Eye (tissue), 1 donor: ENCODE measurements around the gene HERC2.
"Not testable (repeated sequence)": the region's sequence is repeated elsewhere in the genome, so short reads cannot be mapped to it uniquely, and the experiment has no call there.

Source experiments
- DNase-seq: peaks from one replicate; pipeline ENCODE4 v3.0.0-alpha.2; 2015

The HERC2 gene

DNA sequence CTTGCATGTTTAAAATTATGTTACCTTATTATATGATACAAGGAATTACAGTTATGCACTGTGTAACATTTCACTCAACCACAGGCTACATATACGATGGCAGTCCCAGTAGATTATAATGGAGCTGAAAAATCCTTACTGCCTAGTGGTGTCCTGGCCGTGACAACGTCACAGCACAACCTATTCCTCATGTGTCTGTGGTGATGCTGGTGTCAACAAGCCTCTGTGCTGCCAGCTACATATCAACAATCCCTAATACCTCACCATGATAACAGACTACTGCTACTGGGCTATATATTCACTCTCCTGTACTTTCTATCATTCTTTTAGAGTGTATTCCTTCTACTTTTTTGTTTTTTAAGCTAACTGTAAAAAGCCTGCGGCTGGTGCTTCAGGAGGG, 142.7 kb downstream of the HERC2 start:
- no peak for DNase-seq

DNA sequence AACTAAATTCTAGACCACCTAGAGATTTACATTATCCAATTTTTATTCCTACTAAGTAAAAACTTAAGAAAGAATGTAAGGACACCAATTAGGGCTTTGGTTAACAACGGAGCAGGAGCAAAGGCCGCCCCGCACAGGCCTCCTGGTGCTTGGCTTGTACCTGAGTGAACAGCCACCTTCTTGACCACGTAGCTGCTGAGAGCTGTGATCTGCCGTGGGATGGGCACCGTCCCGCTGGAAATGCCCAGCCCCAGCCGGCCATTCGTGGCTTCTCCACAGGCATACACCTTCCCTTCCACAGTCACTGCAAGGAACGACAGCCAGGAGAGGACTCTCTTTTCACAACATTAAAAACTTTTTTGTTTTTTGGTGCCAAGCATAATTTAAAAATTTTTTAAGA, 143.3 kb downstream of the HERC2 start:
- DNase-seq = no peak

DNA sequence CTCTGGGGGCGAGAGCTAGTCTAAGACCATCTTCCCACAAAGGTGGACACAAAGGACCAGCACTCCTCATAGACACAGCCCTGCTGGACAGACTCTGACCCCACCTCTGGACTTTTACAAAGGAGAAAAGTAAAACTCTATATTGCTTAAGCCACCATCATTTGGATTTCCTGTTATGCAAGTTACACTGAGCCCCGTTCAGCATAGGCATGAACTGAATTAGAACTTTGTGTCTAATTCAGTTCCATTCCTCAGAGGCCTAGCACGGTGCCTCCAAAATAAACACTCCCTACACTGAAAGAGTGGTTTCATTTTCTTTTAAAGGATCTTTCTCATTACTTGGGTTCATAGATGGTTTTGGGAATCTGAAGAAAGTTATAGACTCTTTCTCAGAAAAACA, 143.7 kb downstream of the HERC2 start:
- DNase-seq = no peak

DNA sequence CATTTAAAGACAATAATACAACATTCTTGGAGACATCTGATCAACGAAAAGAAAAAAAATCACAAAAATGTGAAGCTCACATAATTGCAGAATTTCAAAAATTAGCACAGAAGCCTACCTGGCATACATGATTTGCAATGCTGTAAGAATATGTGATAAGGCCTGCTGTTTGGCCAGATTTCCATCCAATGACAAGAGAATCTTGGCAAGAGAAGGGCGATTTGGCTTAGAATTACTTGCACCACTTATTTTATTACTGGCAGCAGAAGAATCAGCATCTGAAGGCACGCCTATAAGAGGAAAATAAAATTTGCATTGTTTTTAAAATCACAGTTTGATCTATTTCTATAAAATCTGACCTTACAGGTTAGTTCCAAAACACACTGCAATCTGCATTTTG, 152.6 kb downstream of the HERC2 start:
- no peak for DNase-seq

DNA sequence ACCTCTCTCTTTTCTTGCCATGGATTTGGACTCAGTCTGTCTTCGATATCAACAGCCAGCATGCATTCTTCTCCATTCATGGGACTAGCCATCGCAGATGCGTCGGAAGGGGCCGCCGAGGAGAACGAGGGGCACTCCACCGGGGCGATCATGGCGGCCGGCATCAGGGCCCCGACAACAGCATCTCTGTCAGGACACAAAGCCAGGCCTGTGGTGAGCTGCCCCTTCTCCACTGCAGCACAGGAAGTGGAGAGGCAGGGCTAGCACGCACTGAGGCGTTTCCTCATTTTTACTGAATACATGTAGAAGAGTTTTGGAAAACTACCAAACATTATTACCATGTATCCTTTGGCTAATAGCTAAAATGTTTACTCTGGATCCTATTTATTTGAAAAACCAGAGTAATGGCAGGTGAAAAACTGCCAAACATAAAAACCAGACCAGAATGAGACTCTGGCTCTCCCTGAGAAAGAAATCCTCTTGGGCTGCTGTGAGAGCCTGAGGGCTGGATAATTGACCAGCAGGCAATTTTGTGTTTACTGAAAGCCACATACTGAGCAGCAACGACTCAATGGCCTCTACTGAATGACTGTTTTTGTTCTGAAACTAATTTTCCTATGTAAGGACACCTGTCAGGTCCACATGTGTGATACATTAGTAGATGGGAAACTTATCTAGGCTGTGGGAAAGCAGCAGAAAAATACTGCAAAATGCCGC, 153.4 kb downstream of the HERC2 start:
- not testable (repeated sequence) for DNase-seq

DNA sequence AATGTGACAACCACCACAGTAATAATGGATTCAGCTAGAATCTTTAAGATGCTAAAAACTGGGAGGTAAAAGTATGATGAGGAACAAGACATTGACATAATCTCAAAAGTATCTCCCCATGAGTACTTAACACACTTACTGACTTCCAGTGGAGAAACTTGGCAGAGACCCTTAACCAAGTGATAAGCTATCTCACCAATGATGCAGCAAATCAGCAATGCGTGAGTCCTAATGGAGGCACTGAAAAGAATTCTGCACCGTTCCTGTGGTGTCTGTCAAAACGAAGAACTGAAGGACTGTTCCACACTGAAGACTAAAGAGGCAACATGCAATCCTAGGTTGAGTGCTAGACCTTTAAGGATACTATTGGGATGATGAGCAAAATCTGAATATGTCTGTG, 154.9 kb downstream of the HERC2 start:
- DNase-seq = no peak

DNA sequence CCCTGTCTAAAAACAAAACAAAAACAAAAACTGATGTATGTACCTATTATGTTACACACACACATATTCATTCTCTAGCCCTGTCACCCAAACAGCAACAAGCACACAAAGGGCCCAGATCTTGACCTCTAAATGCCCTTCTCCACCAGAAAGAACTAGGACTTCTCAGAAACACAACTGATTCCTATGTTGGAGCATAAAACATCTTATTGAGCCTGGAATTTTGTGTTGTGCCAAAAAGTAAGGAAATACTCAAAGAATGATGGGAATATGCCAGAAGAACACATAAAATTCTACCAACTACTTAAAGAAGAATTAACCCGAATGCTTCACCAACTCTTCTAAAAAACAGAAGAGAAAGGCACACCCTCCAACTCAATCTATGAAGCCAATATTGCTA, 156.2 kb downstream of the HERC2 start:
- DNase-seq = no peak

DNA sequence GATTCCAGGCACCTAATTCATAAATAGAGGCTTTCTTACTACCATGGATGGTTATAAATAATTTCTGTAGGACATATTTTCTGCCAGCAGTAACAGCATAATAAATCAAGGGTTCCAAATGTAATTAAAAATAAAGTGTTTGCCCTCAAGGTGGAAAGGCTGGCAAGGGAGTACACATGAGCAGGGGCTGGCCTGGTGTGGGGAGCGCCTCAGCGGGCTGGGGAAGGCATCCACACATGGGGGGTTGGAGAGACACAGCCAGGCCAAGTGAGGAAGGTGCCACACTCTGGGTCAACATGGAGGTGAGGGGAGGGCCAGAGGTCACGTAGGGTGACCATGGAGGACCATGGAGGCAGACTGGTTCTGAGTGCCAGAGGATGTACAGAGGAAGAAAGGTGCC, 157.1 kb downstream of the HERC2 start:
- no peak for DNase-seq

DNA sequence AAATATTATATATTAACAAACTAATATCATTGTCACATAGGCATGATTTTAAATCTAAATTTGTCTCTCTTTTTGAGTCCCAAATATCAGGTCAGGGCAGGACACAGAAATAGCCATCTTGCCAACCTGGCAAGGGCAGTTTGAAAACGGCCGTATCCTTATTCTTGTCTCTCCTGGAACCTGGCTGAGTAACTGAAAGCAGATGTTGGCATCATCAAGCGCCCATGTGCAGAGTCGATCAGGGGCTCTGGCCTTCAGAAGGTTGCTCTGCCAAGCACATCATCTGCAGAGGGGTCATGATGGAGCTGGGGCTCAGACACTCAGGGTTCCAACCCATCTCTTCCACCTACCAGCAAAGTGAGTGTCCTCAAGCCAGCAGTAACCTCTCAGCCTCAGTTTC, 167.7 kb downstream of the HERC2 start:
- no peak for DNase-seq

DNA sequence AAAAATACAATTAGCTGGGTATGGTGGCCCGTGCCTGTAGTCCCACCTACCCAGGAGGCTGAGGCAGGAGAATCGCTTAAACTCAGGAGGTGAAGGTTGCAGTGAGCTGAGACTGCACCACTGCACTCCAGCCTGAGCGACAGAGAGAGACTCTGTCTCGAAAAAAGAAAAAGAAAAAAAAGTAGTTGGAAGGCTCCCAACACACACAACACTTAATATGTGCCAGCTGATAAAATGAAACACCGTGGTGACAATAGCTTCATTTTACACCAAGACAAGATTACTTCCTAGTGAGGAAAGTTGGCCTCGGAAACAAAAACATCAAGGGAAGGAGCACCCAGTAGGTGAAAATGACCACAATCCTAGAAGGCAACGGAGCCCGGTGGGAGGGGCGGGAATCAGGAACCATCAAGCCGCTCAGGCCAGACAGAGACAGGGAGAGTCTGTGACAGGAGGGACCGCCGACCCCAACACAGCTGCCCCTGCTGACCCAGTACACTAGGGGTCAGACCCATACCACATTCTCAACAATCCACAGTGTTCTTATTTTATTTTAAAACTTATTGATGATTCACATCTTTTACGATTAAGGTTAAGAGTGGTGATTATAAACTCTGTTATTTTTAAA, 168.4 kb downstream of the HERC2 start:
- DNase-seq = no peak

DNA sequence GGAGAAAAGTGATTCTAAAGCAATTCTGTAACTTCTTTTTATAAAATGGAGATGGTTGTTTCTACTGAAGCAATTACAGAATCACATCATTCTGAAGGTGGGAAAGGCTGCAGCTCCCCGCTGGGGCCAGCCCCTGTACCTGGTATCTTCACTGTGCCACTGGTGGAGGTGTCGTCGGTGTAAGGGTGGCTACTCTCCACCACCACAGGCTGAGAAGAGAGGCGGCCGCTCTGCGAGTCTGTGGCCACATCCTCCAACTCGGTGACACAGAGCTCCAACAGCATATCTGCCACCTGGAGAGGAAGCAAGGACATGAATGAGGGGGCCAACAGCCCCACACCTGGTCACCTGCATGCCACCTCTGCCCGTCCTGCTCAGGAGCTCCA, 169.4 kb downstream of the HERC2 start:
- DNase-seq = not testable (repeated sequence)

DNA sequence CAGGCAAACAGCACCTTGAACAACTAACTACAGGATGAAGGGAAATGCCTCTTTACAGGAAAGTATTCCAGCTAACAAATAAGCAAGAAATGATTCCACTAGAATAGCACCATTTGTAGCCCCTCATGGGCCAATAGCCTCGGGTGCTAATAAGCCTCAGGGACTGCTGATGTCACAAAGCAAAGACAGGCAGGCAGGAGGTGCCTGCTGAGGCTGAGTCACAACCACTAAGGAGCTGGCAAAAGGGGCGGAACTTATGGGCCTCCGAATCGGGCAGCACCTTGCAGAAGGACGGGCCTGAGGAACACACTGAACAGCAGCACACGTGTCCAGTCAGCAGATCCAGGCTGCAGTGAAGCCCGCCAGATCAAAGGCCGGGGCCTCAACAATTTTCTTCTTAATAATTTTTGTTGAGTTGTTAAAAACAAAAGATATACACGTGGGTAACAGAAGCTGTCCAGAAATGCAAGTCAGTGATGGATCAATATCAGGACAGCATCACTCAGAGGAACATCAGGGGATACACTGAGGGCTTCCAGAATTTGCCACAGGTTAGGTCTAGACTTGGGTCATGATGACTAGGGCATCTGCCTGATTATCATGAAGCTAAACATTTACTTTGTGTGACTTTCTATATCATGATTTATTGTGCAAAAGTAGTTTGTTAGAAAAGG, 170.0 kb downstream of the HERC2 start:
- DNase-seq = not testable (repeated sequence)

DNA sequence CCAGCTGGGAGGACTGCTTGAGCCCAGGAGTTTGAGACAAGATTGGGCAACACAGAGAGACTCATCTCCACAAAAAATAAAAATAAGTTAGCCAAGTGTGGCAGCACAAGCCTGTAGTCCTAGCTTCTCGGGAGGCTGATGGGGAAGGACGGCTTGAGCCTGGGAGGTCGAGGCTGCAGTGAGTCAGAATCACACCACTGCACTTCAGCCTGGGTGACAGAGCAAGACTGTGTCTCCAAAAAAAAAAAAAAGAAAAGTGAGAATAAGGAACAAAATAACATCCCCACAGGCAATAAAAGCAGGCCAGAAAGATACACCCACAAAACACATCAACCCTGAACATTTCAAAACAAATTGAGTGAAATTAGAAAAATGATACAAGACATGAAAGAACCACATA, 174.2 kb downstream of the HERC2 start:
- no peak for DNase-seq

DNA sequence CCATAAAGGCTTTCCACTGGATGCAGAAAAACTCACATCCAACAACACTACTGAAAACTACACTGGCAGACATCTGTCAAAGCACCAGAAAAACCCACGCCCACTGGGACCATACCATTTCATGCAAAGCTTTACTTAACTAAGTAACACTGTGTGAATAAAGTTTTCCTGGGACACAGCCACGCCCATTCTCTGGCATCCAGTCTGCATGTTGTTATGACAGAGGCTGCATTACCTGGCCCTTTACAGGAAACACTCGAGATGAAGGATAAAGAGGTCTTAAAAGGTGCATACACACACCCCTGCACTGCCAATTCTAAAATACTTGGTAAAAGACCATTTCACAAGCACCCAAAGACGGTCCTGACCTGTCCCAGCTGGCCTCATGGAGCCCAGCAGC, 176.6 kb downstream of the HERC2 start:
- DNase-seq = not testable (repeated sequence)

DNA sequence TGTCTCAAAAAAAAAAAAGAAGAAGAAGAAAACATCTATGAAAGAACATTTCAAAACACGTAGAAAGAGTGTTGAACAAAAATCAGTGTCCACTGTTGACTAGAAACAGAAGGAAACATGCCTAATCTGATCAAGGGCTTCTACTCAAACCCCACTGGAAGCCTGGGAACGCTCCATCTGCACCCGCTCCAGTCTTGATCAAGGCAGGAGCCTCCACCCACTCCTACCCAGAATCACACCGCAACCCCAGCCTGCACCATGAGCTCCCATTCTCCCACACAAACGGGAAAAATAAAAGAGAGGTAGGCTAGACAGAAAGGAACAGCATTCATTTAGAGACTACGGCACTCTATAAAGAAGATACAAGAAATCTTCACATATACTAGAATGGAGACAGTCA, 181.9 kb downstream of the HERC2 start:
- DNase-seq = no peak

DNA sequence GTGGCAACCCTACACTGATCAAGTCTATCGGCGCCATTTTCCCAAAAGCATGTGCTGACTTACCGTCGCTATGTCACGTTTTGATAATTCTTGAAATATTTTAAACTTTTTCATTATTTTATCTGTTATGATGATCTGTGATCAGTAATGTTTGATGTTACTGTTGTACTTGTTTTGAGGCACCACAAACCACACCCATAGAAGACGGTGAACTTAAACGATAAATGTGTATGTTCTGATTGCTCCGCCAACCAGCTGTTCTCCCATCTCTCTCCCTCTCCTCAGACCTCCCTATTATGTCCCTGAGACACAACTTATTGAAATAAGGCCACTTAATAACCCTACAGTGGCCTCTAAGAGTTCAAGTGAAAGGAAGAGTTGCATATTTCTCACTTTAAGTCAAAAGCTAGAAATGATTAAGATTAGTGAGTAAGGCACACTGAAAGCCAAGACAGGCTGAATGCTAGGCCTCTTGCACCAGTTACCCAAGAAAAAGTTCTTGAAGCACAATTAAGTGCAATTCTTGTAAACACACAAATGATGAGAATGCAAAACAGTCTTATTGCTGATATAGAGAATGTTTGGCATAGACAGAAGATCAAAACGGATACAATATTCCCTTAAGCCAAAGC, 184.5 kb downstream of the HERC2 start:
- DNase-seq = not testable (repeated sequence)

DNA sequence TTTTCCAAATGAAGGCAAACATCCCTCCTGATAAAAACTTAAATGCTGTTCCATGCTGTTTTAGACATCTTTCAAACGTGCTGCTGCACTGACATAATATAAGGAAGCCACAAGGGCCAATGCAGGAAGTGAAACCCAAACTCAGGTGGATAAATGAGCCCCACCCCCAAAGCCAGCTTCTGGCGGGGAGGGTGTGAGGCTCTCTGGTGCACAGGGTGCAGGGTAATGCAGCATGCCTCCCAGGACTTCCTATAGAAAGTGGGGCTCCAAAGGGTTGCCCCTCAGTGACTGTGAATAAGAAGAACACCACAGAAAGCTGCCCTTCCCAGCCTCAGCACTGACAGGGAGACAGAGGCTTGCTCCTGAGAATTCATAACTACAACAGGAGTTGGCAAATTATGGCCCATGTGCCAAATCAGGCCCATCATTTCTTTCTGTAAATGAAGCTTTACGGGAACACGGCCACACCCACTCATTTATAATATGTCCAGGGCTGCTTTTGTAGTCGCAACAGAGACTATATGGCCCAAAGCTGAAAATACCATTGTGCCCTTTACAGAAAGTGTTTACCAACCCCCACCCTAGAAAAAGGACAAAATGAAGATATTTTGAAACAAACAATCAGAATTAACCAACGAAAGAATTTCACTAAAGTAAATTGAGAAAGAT, 185.6 kb downstream of the HERC2 start:
- DNase-seq = not testable (repeated sequence)

DNA sequence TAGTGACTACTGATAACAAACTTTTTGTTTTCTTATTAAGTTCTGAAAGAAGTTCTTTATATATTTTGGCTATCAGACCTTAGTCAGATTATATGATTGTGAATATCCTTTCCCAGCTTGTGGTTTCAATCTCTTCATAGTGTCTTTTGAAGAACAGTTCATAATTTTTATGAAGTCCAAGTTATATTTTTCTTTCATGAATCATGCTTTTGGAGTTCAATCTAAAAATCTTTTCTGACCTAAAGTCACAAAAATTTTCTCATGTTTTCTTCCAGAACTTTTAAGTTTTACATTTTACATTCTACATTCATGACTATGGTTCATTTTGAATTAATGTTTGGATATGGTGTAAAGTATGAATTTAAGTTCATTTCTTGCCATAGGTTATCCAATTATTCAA, 188.7 kb downstream of the HERC2 start:
- no peak for DNase-seq

DNA sequence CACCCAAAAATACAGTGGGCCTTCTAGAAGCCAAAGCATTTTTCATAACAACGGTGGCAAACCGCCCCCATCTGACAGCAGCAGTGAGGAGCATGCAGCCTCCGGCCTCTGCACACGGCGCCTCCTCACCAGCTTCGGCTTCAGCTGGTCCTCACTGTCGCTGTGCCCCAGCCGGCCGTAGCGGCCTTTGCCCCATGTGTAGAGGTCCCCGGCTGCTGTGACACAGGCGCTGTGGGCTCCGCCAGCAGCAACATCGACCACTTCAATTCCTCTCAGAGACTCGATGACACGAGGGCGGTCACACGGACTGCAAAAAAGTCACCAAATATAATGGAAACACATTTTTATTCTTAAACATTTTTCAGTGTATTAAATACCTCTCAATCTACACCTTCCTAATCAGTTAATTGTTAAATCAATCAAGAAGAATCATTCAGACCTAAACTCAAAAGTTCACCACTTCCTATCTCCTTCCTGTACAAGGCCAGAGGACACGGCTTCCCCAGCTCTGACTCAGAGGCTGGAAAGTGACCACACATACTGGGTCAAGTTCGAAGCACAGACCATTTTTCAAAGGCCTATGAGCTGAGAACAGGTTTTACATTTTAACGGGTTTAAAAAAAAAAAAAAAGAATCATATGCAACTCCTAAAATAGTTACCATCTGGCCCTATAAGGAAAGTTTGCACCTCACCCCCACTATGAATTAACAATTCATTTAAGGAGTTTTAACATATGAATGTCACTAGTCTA, 189.3 kb downstream of the HERC2 start:
- no peak for DNase-seq

DNA sequence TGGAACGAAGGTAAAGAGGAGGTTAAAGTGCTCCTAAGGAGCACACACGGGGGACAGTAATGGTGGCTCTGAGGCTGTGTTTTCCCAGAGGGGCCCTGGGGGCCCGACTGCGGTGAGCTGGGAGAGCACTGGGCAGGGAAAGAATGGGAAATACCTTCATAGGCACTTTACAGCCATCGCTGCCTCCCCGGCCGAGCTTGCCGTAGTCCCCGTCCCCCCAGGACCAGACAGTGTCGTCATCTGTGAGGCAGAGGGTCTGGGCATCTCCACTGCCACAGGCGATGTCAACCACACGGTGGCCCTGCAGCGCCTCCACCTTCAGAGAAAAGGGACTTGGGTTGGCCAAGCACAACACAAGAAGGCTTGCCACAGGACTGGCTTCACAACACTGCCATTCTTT, 190.0 kb downstream of the HERC2 start:
- DNase-seq = no peak

DNA sequence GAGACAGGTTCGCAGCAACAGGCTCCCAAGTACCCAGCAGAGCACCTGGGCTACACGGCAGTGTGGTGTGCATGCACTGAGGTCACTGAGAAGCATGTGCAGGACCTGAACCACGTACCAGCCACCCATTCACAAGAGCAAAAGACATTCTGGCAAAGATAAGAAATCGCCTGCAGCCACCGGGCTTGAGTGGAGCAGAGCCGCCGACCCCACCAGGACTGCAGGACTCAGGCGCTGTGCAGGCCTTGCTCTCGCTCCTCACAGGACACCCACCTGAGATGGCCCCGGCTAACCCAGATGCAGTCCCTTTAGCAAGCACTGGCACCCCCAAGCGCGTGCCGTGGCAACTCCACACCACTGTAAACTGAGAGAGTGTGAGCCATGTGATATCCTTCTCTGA, 190.6 kb downstream of the HERC2 start:
- no peak for DNase-seq

DNA sequence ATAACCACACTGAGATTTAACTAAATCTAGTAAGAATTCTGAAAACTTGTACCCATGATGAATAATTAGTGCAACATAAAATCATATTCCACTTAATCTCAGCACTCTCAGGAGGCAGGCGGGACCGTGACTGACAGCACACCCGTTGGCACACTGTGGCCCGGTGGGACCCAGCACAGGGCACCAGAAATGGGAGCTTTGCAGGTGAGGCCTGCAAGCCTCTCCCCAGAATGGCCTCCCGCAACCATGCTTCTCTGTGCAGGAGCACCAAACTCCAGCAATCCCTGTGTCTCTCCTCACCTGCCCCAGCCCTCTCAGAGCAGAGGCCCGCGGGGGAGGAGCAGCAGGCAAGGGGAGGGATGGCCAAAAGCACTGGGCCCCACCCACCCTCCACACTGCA, 191.3 kb downstream of the HERC2 start:
- DNase-seq = no peak
